SK-MEL-5 (cell line): ENCODE measurements around the gene FAM76B. TPM values are rescaled to one million over a fixed set of nuclear protein-coding genes. Genes with fewer than 3 reads are reported as not detected.

Experiments
- DNase-seq: peaks from one replicate; pipeline ENCODE4 v3.0.0-alpha.2; 2016; ENCODE audit warnings: low read depth, low spot score
- in situ Hi-C: cut with HindIII; loops from 2 replicates; pipeline ENCODE4 v1.10.0; 2016; ENCODE audit warnings: low sequenced_read_pairs, high pct_unique_total_duplicates, low pct_unique_long_range_greater_than_20kb
- total RNA-seq: library from RNA; depleted of rRNA; stranded (reverse); fragments of >200 nt; shearing (Covaris generic); gene quantifications from 2 replicates; pipeline ENCODE4 v1.2.3, GENCODE V29; 2014

FAM76B gene
- total RNA-seq, 1 experiment from 2014 or later: 19.2 TPM

DNA sequence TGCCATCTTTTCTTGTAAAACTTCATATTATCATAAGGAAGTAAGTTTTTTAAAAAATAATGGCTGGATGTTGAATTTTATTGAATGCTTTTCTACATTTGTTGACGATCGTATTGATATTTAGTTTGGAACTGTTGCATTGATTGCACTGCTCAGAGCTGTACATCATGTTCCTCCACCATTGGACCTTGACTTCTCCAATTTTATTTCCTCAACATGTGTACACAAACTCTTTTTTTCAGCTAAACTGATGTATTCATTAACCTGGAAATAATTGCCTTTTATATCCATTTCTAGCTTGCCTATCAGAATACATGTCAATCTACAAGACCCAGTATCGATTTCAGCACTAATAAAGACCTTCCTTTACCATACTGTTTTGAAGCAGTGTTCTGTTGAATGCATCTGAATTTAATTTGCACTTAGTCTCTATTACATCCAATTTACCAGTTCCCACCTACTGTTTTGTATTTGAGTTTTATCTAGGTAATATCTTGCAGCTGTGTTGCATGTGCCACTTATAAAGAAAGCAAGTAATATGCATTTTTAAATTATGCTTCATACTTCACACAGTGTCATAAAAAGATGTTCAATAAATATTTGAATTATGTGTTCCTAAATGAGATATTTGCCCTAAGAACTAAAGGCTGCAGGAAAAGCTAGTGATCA is 6.2 kb upstream of the FAM76B start:
- in situ Hi-C loops: no loop called here
- no peak for DNase-seq

DNA sequence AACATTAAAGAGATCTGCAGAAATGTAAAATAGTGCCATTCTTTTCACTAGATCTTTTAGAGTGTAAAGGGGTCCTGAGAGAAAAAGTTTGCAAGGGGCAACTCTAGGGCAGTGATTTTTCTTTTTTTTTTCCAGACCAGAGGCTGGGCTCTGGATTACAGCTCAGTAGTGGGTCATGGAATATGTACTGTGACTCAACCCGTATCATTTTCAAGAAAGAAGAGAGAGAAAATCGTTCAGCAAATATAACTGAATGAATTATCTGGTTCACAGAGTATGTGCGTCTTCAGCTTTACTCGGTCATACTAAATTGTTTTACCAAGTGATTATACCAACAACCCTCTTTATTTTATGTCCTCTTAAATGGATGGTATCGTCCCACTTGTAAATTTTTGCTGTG is 4.5 kb upstream of the FAM76B start:
- in situ Hi-C loops: no loop called here
- no peak for DNase-seq

DNA sequence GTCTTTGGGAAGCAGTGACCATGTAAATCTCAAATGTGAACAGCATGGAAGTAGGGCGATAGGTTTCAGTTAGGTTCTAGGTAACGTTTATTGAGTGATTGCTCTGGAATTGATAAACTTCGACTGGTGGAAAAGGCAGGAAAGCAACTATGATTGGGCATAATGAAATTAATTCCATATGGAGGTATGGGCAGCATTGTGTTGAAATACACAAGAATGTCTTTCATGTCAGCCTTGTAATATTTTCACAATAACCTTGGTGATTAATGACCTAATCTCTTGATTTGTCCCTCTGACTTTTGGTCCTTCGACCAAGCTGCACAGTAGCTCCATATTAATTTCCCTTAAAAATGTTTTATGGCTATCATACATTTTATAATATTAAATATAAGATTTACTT is 3.5 kb upstream of the FAM76B start:
- no peak for DNase-seq
- in situ Hi-C loops: no loop called here

DNA sequence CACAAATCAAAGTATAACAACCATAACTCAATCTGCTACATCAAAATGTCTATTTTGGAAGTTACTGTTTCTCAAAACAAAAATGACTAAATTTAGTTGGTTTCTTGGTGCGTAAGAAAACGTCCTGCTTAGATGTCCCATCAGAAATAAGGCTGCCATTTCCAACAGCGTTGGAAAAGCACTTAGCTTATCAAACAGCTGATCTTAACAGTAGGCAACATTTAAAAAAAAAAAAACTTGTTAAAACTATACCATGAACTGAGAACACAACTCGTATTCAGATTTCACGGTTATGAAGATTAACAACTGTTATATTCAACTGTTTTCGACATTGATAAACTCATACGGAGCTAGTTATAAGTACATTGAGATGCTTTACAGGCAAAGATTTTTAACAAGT is 3.1 kb upstream of the FAM76B start:
- no peak for DNase-seq
- in situ Hi-C loops: no loop called here

DNA sequence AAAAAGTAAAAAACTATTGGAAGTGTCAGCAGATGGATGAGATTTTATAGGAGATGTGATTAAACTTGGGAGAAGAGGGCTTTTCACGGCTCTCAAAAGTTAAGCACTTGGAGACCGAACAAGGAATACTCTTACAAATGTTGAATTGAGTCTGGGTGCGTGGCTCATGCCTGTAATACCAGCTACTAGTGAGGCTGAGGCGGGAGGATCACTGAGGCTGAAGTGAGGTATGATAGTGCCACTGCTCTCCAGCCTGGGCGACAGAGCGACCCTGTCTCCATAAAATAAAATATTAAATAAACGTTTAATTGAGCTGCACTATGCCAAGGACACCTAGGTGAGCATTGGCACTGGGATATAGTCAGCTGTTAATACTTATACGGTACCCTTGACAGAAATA is 2.6 kb upstream of the FAM76B start:
- no peak for DNase-seq
- in situ Hi-C loops: no loop called here

DNA sequence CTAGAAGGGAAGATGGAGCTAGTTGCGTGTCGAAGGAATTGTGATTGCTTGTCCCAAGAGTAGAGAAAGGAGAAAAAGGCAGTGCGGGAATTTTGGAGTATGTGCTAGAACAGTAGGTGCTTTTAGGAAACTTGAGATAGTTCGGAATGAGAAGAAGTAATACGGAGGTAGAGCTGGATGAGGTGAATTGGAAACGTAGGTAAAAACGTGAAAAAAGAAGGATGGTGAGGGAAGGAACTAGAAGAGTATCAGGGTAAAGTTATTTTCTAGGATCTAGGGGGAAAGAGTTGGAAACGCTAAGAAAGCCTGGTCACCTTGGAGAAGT is 2.1 kb upstream of the FAM76B start:
- in situ Hi-C loops: no loop called here
- no peak for DNase-seq

DNA sequence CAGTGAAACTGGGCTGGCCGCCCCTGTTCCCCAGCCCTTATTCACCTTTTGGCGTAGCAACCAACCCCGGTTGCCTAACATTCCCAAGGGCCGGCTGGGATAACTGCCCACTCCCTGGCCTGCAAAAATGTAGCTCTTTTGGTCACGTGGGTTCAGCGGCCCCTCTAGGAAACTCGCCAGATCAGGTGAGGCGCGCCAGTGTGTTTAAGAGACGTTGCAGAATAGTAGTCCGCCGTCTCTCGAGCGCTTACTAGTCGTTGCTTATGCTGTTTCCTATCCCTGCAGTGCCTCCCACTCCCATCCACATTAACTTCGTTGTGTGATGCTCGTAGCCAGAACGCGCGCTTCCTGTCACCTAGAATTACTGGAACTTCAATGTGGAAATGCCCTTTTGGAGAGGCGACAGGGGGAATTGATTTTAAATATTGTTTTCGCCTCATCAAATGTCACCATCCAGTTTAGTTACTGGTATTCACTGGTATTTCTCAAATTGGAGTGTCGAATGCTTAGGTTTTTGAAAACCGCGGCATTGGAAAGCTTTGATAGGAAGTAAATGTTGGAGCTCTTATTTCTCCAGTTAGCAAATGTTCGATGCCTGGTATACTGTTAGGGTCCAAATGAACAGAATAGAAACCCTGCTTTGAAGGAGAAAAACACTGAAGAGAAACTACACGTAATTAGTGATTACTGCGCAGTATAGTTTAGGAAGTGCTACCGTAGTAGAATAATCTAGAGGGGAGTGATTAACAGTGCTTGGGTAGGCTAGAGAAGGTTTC is 1.5 kb upstream of the FAM76B start:
- DNase-seq: peak; percentile 57
- in situ Hi-C loops: no loop called here

DNA sequence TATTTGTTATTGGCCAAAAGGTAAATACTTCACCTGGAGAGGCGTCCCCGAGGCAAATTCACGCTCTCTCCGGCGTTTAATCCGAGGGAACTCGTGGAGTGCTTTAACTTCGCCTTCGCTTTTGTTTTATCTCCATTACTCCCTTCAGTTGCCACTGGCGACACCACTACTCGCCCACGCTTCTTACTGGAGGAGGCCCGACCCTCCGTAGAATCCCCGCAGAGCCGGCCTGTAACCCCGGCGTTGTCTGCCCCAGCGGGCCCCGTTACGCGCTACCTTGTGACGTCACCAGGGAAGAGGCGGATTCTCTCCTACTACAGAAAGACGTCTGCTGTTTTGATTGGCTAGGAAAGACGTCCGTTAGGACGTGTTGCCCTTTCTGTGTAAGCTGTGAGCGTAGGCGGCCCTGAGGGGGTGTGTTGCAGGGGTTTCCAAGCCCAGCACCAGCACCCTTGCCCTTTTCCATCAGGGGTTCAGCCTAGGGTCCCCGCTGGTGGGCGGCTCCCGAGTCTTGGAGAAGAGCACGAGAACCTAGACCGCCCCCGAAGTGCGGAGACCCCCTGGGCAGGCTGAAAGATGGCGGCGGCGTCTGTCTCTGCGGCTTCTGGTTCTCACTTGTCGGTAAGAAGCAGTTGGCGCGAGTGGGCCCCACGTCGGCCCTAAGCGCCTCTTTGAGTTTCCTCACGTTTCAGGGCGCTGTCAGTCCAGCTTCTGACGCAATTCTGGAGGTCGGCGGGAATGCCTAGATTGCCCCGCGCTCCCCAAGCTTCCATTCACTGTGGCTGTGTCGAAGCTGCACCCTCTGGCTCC is 746 bp upstream of the FAM76B start, which contains the start of gene CEP57:
Gene CEP57 (plus strand): TSS at position 376 of the 810 bp plus-strand sequence. CDS start 201 bp downstream, at position 577.
- peak; percentile 97 for DNase-seq
- in situ Hi-C loops: no loop called here

DNA sequence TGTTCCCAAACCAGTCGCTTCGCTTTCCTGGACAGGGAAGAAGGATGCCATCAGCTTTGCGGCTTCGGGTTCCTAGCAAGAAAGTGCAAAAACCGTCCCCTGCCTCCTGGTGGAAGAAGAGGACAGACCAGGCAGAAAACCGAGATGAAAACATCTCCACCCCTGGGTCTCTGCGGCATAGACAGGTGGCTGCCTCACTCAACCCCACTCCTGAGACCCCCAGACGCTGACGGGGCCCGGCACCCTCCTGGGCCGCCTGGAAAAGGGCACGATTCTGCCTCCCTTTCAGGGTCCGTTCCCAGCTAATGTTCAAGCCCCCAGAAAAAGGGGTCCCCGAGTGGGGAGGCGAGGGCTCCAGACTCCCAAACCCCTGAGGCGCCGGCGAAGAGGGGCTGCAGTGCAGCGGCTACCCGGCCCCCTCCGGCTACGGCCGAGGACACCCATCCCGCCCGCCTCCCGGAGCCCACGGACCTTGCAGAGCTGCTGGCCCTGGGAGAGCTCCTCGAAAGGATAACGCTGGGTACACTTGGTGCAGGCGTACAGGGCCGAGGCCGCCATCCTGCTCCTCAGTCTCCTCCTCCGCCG is 569 bp downstream of the FAM76B start:
- in situ Hi-C loops: no loop called here
- peak; percentile 9 for DNase-seq

DNA sequence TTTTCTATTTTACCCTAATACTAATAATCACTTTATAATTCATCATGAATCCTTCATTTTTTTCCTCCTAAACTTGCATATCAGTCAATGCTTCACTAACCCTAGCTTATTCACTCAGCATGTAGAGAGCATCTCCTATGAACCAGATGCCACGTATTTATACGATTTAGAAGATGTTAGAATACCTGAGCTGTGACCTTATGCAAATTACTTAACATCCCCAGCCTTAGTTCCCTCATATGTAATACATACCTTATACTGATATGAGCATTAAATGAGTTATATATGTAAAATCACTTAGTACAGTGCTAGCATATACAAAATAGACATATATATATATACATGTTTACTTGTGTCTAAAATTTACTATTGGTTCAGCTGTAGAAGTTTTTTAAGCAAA is 9.0 kb downstream of the FAM76B start:
- DNase-seq: no peak
- in situ Hi-C loops: no loop called here

DNA sequence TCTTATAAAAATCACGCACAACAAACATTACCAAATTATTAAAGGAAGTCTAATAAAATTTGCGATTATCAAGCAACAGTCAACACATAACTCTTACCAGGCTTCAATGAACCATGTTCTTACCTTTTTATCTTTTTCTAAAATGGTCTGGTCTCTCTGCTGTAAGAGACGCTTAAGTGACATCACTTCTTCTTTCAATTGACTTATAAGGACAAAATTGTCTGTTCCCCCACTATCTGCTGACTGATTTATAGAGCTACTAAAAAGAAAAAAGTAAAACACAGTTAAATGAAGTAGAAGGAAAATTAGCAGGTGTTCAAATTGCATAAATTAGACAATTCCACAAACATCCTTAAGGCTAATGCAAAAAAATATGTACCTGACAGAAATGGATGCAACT is 10.9 kb downstream of the FAM76B start:
- no peak for DNase-seq
- in situ Hi-C loops: no loop called here

DNA sequence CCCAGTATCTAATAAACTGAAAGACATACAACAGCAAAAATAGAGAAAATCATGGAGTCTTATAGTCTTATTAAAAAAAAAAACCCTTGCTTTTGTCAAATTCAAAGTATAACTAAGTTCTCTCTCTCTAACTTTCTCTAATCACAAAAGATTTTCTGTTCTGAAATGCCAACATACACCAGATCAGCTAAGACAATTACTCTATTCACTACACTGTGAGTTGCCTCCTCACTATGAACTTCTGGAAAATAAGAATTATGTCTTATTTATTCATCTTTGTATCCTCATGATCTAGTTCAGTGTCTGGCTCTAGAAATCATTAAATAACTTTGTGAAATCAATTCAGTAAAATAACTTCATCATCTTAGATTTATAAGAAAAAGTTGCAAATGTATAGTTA is 12.7 kb downstream of the FAM76B start:
- DNase-seq: peak; percentile 74
- in situ Hi-C loops: no loop called here

DNA sequence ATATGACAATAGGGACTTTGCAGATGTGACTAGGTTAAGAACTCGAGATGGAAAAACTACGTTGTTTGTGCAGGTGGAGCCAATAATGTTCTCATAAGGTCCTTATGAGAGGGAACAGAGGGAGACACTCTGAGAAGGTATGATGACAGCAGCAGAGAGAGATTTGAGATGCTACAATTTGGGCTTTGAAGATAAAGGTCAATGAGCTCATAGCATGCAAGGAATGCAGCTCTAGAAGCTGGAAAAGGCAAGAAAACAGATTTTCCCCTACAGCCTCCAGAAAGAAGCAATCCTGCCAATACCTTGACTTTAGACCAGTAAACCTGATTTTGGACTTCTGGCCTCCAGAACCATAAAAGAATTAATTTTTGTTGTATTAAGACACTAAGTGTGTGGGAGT is 21.1 kb downstream of the FAM76B start:
- in situ Hi-C loops: no loop called here
- peak; percentile 16 for DNase-seq

DNA sequence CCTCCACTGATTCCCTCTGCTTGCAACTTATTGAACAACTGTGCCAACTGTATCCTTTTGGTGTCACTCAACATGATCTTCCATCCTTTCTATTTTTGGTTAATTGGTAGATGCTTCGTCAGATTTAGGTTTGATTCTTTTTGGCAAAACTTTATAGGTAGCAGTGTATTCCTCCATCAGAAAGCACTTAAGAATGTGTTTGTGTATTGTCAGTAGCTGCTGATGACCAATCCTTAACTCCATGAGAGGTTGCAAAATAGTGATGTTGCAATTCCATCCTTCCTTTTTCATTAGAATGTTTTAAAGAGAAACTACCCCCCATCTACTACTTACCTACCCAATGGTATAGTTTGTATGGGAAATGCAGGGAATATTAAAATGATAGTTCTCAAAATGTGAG is 22.1 kb downstream of the FAM76B start:
- no peak for DNase-seq
- in situ Hi-C loops: no loop called here

DNA sequence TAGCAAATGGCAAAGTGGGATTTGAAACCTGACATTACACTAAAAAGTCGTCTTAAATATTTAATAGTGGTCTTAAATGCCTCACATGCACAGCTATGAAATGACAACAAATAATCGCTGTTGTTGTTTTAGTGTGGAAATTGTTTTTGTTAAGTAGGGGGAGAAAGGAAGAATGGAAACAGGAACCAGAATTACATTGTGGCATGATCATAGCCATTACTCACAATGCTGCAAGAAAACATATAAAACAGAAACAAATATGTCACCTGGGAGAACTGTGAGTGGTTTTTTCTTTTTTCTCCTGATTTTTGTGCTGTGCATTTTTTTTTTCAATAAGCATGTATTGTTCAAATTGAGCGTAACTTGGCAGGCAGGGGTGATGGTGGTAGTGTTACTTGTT is 22.9 kb downstream of the FAM76B start:
- in situ Hi-C loops: no loop called here
- no peak for DNase-seq

DNA sequence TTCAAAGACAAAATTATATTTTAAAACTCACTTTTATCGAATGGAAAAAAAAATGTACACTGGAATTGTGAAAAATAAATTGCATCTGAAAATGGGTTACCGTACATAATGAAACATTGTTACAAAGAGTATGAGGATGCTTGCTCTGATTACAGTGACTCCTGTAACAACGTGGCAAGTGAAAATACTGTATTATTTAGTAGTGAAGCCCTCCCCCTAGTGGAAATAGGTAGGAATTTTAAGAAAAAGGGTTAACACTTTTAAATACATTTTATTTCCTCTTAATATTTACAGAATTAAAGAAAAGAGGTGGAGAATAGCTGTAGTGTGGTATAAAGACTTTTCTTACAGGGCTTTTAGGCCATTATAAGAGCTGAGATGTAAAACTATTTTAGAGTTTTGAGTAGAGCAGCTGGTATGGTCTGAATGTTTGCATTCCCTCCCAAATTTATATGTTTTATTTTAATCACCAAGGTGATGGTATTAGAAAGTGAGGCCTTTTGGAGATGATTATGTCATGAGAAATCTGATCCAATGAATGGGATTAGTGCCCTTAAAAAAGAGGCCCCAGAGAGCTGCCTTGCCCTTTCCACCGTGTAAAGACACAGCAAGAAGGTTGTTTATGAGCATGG is 25.2 kb downstream of the FAM76B start:
- peak; percentile 66 for DNase-seq
- in situ Hi-C loops: no loop called here

DNA sequence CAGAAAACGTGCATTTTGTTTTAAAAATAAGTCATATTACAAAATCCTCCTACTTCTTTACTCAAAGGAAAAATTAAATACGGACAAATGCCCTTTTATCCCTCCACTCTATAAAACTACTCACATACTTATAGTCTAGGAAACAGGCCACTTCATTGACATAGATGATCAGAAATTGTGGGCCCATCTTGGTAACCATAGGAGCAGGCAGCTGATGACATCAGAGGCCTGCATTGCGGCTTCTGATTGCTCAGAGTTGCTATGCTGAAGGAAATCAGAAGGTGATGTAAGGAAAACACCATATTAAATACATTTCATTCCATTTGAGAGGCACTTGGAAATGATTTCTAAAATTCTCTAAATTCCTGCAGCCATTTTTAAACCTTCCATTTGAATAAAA is 27.0 kb downstream of the FAM76B start:
- DNase-seq: no peak
- in situ Hi-C loops: no loop called here

DNA sequence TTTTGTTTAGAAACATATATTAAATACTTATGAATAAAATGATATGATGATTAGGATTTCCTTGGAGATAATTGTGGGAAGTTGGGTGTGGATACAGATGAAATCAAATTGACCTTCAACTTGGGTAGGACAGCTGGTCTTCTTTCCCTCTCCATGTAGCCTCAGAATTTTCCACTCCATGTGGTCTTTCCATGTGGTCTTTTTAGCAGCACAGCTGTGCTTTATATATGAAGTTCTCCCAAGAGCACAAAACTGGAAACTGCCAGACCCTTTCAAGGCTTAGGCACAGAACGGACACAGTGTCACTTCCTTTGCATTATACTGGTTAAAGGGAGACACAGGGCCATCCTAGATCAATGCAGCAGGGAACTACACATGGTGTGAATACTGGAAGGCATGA is 28.6 kb downstream of the FAM76B start:
- in situ Hi-C loops: no loop called here
- DNase-seq: no peak
